Left ventricle myocardium inferior (tissue), 1 donor: Measurements from ENCODE around the gene CNTLN. TPM values are rescaled to one million over a fixed set of nuclear protein-coding genes. Genes with fewer than 3 reads are reported as not detected.
"Not testable (repeated sequence)": the region's sequence is repeated elsewhere in the genome, so short reads cannot be mapped to it uniquely, and the experiment has no call there.

Source experiments
- DNase-seq: peaks from one replicate; pipeline ENCODE4 v3.0.0-alpha.2; 2020
- H3K27ac ChIP-seq: fragments of 200-600 bp; replicated peaks from 2 replicates; pipeline ENCODE4 v1.8.0; 2021
- H3K27me3 ChIP-seq: fragments of 200-600 bp; 2 replicates; pipeline ENCODE4 v1.8.0; 2021; ENCODE audit warnings: low read depth
- H3K36me3 ChIP-seq: fragments of 200-600 bp; 2 replicates; pipeline ENCODE4 v1.8.0; 2021
- H3K4me1 ChIP-seq: fragments of 200-600 bp; 2 replicates; pipeline ENCODE4 v1.8.0; 2021
- H3K4me3 ChIP-seq: fragments of 200-600 bp; 2 replicates; pipeline ENCODE4 v1.8.0; 2021; ENCODE audit warnings: mild to moderate bottlenecking, moderate library complexity
- H3K9me3 ChIP-seq: fragments of 200-600 bp; replicated peaks from 2 replicates; pipeline ENCODE4 v1.8.0; 2021
- intact Hi-C: fragments of 100-400 bp; cut with micrococcal nuclease; formaldehyde crosslinking; loops from one replicate; pipeline ENCODE4 v1.11.0; 2022
- total RNA-seq: library from RNA; stranded (reverse); fragmentation: NEBNext Ultra II Directional; extraction: Animal tissue kit (Norgen Biotek cat#: 25700); gene quantifications from one replicate; pipeline ENCODE4 v1.2.1, GENCODE V29; 2021
- TF ChIP-seq, protein P1 (sequence below): fragments of 200-600 bp; IDR thresholded peaks from 2 replicates; pipeline ENCODE4 v1.8.0; 2021; ENCODE audit warnings: antibody characterized with exemption, mild to moderate bottlenecking, borderline replicate concordance
- donor health status: DM: no; HTN: yes; CAD: no; lungs with severe emphysema.

The CNTLN gene
- total RNA-seq, 1 donor from 2014 or later: 3.5 TPM

DNA sequence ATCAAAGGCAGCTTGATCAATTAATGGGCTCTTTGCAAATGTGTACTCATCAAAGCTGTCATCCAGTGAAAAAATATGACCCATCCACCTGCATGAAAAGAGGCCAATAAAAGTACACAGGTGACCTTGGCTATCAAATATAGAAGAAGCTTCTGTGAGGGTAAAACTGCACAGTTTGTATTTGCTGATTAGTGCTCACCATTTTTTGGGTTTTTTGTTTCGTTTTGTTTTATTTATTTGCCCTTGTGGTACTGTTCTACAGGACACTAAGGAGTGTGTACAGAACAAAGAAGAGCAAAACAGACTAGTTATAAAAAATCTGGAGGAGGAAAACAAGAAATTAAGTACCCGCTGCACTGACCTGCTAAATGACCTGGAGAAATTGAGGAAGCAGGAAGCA is 101.3 kb downstream of the CNTLN start:
- Histone ChIP-seq H3K36me3 (peaks cover 2% of the 10 kb centered on the region), H3K4me1 (no peaks in the 10 kb centered on the region), H3K27me3 (no peaks in the 10 kb centered on the region), H3K4me3 (no peak overlapping the region), H3K27ac (no peak overlapping the region), H3K9me3 (peaks cover 5% of the 10 kb centered on the region)
- intact Hi-C loops: no loop called here
- TF ChIP-seq, protein P1, sequence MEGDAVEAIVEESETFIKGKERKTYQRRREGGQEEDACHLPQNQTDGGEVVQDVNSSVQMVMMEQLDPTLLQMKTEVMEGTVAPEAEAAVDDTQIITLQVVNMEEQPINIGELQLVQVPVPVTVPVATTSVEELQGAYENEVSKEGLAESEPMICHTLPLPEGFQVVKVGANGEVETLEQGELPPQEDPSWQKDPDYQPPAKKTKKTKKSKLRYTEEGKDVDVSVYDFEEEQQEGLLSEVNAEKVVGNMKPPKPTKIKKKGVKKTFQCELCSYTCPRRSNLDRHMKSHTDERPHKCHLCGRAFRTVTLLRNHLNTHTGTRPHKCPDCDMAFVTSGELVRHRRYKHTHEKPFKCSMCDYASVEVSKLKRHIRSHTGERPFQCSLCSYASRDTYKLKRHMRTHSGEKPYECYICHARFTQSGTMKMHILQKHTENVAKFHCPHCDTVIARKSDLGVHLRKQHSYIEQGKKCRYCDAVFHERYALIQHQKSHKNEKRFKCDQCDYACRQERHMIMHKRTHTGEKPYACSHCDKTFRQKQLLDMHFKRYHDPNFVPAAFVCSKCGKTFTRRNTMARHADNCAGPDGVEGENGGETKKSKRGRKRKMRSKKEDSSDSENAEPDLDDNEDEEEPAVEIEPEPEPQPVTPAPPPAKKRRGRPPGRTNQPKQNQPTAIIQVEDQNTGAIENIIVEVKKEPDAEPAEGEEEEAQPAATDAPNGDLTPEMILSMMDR: no peak
- DNase-seq: no peak

DNA sequence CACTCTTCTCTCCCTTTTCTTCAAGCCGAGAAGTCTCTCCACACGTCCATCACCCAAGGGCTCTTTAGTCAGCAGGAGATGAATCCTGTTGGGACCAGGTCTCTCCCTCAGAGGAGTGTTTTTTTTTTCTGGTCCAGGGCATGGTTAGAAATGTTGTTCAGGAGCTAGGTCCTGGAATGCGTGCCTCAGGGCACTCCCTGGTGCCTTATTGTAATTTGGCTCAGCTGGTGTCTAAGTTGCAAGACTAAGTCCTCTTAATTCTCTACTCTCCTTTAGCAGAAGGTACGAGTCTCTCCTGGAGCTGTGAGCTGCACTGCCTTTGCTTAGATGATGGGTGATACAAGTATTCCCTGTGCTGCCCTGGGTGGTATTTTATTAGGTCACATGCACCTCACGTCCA is 111.9 kb downstream of the CNTLN start:
- peaks cover 63% of the 10 kb centered on the region for H3K9me3 ChIP-seq
- peaks cover 68% of the 10 kb centered on the region for H3K36me3 ChIP-seq
- intact Hi-C loops: no loop called here
- DNase-seq: no peak
- no peaks in the 10 kb centered on the region for H3K4me1 ChIP-seq
- no peak overlapping the region for H3K4me3 ChIP-seq
- no peaks in the 10 kb centered on the region for H3K27me3 ChIP-seq
- no peak overlapping the region for H3K27ac ChIP-seq
- TF ChIP-seq, protein P1: no peak

DNA sequence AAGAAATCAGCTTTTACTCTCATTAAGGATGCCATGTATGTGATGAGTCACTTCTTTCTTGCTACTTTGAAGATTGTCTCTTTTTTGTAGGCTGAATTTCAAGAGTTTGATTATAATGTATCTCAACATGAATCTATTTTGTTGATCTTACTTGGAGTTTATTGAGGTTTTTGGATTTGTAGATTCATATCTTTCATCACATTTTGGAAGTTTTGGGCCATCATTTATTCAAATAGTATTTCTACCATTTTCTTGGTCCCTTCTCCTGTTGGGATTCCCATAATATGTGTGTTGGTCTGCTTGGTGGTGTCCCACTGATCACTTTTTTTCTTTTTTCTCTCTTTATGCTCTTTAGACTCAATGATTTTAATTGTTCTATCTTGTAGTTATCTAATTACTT is 116.3 kb downstream of the CNTLN start:
- peaks cover 75% of the 10 kb centered on the region for H3K9me3 ChIP-seq
- peaks cover 52% of the 10 kb centered on the region for H3K36me3 ChIP-seq
- intact Hi-C loops: no loop called here
- no peak overlapping the region for H3K4me3 ChIP-seq
- no peak overlapping the region for H3K27ac ChIP-seq
- H3K4me1 ChIP-seq: no peaks in the 10 kb centered on the region
- TF ChIP-seq, protein P1: no peak
- no peaks in the 10 kb centered on the region for H3K27me3 ChIP-seq
- DNase-seq: no peak

DNA sequence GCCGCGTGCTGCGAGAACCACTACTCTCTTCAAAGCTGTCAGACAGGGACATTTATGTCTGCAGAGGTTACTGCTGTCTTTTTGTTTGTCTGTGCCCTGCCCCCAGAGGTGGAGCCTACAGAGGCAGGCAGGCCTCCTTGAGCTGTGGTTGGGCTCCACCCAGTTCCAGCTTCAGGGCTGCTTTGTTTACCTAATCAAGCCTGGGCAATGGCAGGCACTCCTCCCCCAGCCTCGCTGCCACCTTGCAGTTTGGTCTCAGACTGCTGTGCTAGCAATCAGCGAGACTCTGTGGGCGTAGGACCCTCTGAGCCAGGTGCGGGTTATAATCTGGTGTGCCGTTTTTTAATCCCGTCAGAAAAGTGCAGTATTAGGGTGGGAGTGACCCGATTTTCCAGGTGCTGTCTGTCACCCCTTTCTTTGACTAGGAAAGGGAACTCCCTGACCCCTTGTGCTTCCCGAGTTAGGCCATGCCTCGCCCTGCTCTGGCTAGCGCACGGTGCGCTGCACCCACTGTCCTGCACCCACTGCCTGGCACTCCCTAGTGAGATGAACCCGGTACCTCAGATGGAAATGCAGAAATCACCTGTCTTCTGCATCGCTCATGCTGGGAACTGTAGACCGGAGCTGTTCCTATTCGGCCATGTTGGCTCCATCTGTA is 133.8 kb downstream of the CNTLN start:
- H3K4me3 ChIP-seq, H3K4me1 ChIP-seq, H3K27ac ChIP-seq, intact Hi-C loops, H3K36me3 ChIP-seq, DNase-seq, H3K27me3 ChIP-seq: not testable (repeated sequence)
- H3K9me3 ChIP-seq: peaks cover 11% of the 10 kb centered on the region

DNA sequence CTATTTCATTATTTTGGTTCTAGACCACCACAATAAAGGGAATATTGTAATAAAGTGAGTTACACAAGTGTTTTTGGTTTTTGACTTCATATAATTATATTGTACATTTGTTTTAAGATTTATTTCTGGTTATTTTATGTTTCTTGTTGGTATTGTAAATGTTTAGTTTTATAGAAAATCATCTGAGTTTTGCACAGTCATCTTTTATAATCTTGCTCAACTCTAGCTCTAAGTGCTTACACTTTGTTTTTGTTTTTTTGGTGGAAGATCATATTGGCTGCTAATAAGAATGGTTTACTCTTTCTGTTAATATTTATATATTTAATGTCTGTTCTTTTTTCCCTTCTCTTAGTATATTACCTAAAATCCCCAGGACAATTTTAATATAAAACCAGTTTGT is 135.0 kb downstream of the CNTLN start:
- no peaks in the 10 kb centered on the region for H3K4me1 ChIP-seq
- no peaks in the 10 kb centered on the region for H3K27me3 ChIP-seq
- intact Hi-C loops: no loop called here
- no peak overlapping the region for H3K27ac ChIP-seq
- TF ChIP-seq, protein P1: no peak
- DNase-seq: no peak
- no peak overlapping the region for H3K4me3 ChIP-seq
- peaks cover 8% of the 10 kb centered on the region for H3K9me3 ChIP-seq
- H3K36me3 ChIP-seq: peaks cover 4% of the 10 kb centered on the region

DNA sequence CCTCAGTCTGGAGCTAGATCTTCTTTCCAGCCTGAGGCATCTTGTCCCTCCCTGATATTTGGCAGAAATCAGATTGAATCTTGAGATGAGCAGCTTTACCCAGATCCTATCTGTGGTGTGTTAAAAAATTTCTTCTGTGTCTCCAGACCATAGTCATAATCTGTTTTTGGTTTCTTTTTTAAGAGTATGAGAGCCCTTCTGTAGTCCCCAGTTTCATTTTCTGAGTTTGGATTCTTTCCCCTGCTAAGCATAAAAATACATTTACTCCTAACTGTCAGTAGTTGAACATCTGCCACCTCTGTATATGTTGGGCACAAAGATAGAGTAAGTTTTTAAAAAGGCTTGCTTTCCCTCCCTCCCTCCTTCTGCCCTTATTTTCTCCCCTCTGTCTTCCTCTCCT is 137.7 kb downstream of the CNTLN start:
- Histone ChIP-seq H3K36me3 (peaks cover 4% of the 10 kb centered on the region), H3K4me3 (no peak overlapping the region), H3K9me3 (no peaks in the 10 kb centered on the region), H3K27me3 (no peaks in the 10 kb centered on the region), H3K4me1 (no peaks in the 10 kb centered on the region), H3K27ac (no peak overlapping the region)
- no peak for DNase-seq
- TF ChIP-seq, protein P1: no peak
- intact Hi-C loops: no loop called here
